NCI-H1048 (cell line): Measurements from ENCODE around the gene CKAP4.

Experiments
- DNase-seq: peaks from one replicate; lab custom pipeline; 2025; lab: John Stamatoyannopoulos, UW

The CKAP4 gene

DNA sequence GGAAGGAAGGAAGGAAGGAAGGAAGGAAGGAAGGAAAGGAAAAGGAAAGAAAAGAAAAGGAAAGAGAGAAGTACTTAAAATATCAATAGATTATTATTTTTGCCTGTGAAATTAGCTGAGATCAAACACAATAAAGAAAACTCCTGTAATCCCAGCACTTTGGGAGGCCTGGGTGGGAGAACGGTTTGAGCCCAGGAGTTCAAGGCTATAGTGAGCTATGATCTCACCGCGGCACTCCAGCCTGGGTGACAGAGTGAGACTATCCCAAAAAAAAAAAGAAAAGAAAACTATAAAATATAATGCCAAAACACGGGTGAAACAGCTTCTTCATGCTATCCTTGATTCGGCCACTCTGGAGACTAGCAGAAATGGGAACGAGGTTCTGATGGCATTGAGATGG, 26.2 kb upstream of the CKAP4 start:
- no peak for DNase-seq

- DNase-seq = no peak
These were observed 25.7 kb upstream of the CKAP4 start for GRCh38 chr12:106273491-106273890.

- DNase-seq = peak; percentile 32
These were observed 24.0 kb upstream of the CKAP4 start for GRCh38 chr12:106271575-106272505.

- no peak for DNase-seq
These were observed 21.4 kb upstream of the CKAP4 start for GRCh38 chr12:106269150-106269771.

DNA sequence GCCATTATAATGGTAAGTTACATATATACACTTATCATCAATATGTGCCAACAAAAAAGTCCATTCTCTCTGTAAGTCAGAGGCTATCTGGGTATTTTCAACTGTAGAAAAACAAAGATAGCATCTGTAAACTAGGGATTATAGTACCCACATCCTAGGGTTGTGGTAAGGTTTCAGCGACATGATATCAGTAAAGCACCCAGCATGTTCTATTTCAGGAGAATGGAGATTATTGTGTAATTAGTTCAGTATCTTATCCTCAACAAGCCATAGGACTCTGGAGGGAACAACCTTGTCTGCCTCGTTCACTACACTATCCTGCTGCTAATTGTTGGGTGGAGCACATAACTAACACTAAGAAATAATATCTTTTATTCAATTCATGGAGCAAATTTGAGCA, 19.7 kb upstream of the CKAP4 start:
- no peak for DNase-seq

GRCh38 chr12:106265116-106265515, 17.3 kb upstream of the CKAP4 start:
- DNase-seq = no peak

DNA sequence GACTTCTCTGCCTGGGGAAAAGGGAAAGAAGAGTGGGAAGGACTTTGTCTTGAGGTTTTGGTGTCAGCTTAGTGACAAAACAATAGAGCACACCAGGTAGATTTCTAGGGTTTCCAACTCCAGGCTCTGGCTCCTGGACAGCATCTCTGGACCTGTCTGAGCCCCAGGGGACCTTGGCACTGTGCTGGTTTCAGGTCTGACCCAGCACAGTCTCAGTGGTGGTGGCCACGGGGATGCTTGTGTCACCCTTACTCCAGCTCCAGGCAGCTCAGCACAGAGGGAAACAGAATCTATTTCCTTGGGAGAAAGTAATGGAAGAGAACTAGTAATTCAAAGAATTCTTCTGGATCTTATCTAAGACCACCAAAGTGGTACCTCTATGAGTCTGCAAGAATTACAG, 11.1 kb upstream of the CKAP4 start:
- DNase-seq = no peak

DNA sequence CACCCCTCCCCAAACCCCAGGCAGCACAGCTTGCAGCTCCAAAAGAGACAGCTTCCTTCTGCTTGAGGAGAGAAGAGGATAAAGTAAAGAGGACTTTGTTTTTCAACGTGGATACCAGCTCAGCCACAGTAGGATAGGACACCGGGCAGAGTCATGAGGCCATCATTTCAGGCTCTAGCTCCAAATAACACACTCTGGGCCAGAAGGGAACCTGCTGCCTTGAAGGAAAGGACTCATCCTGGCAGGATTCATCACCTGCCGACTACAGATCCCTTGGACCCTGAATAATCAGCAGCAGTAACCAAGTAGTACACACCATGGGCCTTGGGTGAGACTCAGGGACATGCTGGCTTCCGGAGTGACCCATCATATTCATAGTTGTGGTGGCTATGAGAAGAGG, 10.4 kb upstream of the CKAP4 start:
- DNase-seq = no peak

DNA sequence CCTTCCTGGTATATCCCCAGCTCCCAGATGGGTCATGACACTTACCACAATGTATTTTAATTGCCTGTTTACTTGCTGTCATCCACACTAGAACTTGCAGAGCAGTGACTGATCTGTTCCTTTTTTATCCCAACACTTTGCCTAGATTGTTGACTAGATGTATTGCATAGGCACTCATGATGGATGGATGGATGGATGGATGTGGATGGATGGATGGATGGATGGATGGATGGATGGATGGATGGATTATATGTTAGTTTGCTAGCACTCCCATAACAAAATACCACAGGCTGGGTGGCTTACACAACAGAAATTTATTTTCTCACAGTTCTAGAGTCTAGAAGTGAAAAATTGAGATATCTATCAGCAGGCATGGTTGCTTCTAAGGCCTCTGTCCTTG, 8.7 kb upstream of the CKAP4 start:
- no peak for DNase-seq

GRCh38 chr12:106255952-106256351, 8.1 kb upstream of the CKAP4 start:
- DNase-seq = no peak

GRCh38 chr12:106255493-106255892, 7.7 kb upstream of the CKAP4 start:
- DNase-seq = no peak

GRCh38 chr12:106254724-106255123, 6.9 kb upstream of the CKAP4 start:
- DNase-seq = no peak

DNA sequence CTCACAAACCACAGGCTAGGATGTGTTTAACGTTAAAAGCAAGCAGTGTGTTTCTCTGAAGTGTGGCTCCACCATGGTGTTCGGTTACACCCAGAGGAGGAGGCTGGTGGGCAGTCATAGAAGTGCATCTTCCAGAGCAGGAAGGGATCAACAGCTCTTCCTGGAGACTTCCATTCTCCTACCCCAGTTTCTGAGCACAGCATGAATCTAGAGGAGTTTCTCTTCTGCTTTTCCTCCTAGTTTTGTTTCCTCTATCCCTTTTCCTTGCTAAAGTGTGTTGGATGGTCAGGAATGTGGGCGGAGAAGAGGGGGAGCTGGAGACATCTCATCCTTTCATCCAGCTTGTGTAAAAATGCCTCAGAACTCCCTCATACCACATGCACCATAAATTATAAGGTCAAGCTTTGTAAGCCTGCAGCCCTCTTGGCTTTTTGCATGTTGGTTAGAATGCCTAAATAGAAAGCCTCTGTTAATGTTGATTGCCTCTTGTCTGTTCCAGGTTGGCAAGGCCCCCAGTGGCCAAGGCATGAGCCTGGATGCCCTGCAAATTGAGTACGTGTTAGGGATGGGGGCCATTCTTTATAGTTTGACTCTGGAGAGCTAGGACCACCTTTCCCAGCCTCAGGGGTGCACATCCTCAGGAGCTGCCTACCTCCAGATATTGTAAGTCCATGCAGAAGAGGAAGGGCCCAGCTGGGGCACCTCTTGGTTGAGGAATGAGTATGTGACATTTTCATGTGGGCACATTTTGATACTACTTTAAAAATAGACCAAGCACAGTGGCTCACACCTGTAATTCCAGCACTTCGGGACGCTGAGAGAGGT, 4.0 kb upstream of the CKAP4 start:
- no peak for DNase-seq

DNA sequence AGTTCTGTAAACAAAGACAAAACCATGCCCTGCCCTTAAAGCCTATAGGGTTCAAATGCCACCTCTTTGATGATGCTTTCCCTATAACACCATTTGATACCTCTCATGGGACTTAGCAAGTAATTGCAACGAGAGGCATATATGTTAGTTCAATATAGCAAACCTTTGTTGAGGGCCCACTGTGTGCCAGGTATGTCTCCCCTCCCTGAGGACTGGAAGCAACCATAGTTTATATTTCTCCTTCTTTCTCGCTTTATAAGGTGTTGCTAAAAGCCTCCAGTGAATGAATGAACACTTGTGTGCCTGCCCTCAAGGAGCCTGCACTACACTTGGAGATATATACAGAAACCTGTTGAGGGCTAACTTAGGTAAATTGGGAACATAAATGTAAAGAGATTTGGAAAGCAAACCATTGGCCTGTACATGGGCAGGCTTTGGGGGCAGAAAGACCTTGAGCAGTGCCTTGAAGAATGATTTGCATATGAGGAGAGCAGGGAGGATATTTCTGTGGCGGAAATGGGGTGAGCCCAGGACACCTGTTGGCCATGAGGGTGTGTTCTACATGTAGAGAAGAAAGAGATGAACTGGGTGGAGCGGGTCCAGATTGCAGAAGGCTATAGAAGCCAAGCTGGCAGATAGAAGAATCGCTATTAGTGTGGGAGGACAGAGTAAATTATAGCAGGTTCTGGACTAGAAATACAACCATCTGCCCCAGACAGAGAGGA, 1.8 kb upstream of the CKAP4 start:
- DNase-seq = no peak

DNA sequence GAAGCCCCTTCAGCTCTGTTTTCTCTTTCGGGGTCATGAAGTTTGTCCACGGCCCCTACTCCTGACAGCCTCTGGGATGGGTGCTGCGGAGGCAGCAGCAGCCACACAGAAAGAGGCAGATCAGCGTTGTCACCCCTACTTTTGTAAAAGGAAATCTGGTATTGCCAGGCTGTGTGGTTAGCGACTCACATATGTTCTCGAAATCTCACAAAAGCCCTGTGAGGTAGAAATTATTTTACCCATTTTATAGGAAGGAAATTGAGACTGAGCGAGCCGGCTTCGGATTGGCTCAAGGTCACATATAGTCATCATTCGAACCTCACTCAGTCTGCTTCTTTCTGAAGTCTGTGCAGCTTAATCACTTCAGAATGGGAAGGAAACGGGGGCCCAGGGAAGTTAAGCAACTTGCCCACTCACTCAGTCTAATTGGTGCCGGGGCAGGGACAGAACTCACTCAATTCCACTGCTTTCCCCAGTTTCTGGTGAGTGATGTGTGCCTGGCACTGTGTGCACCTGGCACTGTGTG, 1.1 kb upstream of the CKAP4 start:
- DNase-seq = no peak

- no peak for DNase-seq
These were observed 559 bp upstream of the CKAP4 start for GRCh38 chr12:106248312-106248845.

- no peak for DNase-seq
These were observed 738 bp downstream of the CKAP4 start for GRCh38 chr12:106246891-106247673.

GRCh38 chr12:106245767-106246166, 2.1 kb downstream of the CKAP4 start:
- no peak for DNase-seq

- DNase-seq = no peak
These were observed 4.2 kb downstream of the CKAP4 start for GRCh38 chr12:106243620-106244019.

DNA sequence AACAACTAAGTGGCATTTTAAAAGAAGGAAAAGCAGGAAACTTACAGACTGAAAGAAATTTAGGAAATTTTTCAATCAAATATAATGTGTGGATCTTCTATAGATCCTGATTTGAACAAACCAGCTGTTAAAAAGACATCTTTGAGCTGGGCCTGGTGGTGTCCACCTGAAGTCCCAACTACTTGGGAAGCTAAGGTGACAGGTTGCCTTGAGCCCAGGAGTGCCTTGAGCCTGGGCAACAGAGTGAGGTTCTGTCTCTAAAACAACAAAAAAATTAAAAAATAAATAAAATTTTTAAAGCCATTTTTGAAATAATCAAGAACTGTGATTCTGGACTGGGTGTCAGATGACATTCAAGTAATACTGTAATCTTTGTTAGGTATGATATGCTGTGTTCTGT, 7.0 kb downstream of the CKAP4 start:
- no peak for DNase-seq

DNA sequence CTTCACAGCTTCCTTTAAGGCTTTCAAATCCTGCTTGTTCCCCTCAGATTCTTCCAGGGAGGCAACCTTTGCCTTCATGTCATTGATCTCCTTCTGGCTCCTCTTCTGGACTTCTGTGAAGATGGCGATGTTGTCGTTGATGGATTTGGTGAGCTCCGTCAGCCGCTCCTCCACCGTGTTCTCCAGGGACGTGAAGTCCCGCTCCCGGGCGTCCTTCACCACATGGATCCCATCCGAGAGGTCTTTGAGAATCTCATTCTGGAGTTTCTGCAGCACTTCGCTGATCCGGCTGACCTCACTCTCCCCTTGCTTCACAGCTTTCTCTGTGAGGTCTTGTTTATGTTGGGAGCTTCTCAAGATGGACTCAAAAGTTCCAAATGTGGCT, 7.9 kb downstream of the CKAP4 start:
- no peak for DNase-seq
